HG03064 (cell line): ENCODE data around the gene ALG13.
"Not testable (repeated sequence)": the region's sequence is repeated elsewhere in the genome, so short reads cannot be mapped to it uniquely, and the experiment has no call there.

Source experiments
- ATAC-seq: cut with Tn5 transposase; IDR thresholded peaks from one replicate; pipeline ENCODE4 v1.9.1; 2021; ENCODE audit warnings: low read depth; ENCODE audit not compliant: unreplicated experiment

The ALG13 gene

GRCh38 chrX:111756486-111756885, 75.5 kb downstream of the ALG13 start:
- ATAC-seq: no peak

DNA sequence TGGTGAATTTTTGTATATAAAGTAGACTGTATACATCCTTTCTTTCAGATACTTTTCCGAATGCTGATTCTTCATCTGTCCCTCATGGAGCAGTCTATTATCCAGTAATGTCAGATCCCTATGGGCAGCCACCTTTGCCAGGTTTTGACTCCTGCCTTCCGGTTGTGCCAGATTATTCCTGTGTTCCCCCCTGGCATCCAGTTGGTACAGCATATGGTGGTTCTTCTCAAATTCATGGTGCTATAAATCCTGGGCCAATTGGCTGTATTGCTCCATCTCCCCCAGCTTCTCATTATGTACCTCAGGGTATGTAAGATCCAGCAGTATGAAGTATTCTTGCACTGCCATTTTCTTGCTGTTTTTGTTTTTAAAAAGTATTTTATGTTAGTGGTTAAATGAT, 78.7 kb downstream of the ALG13 start:
- ATAC-seq: no peak

GRCh38 chrX:111761578-111762135, 80.7 kb downstream of the ALG13 start:
- no peak for ATAC-seq

- ATAC-seq: no peak
These were observed 97.6 kb downstream of the ALG13 start for GRCh38 chrX:111778591-111778990.

DNA sequence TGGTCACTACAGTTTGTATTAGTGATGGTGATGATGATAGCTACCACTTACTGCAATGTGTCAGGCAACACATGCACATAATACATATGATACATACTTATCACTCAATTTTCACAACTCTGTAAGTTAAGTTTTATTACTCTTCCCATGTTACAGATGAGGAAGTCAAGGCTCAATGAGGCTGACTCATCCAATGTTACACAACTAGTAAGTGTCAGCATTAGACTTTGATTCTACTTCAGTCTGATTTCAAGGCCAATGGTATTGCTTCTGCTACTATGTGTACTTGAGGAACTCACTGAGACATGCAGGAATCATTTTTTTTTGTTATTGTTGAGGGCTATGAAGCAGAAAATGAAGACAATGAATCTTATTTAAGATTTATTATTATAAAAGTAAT, 98.6 kb downstream of the ALG13 start:
- ATAC-seq: no peak

DNA sequence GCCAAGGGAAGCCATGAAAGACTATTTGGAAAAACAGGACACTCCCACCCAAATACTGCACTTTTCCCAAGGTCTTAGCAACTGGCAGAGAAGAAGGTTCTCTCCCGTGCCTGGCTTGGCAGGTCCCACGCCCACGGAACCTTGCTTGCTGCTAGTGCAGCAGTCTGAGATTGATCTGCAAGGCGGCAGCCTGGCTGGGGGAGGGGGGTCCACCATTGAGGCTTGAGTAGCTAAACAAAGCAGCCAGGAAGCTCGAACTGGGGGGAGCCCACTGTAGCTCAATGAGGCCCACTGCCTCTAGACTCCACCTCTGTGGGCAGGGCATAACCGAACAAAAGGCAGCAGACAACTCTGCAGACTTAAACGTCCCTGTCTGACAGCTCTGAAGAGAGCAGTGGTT, 103.7 kb downstream of the ALG13 start:
- no peak for ATAC-seq

GRCh38 chrX:111790054-111790453, 109.1 kb downstream of the ALG13 start:
- not testable (repeated sequence) for ATAC-seq
